HCT116 (cell line): ENCODE data around the gene HS6ST3.
"Not testable (repeated sequence)": the region's sequence is repeated elsewhere in the genome, so short reads cannot be mapped to it uniquely, and the experiment has no call there.

Experiments used
- POLR2A ChIP-seq: IDR thresholded peaks from 2 replicates; pipeline ENCODE4 v1.7.0; 2011; ENCODE audit warnings: borderline replicate concordance; ENCODE audit not compliant: insufficient read depth, insufficient read length; ENCODE audit errors: extremely low read depth
- POLR2AphosphoS5 ChIP-seq: IDR thresholded peaks from 2 replicates; pipeline ENCODE4 v1.6.1; 2011; ENCODE audit warnings: mild to moderate bottlenecking, low read depth, low read length, moderate library complexity
- RAD21 ChIP-seq: IDR thresholded peaks from 2 replicates; pipeline ENCODE4 v1.6.1; 2012; ENCODE audit warnings: low read depth, mild to moderate bottlenecking
- ZFX ChIP-seq: fragments of 450-650 bp; IDR thresholded peaks from 2 replicates; pipeline ENCODE4 v1.6.1; 2017
- TF ChIP-seq, protein P1 (sequence below), 3 experiments: fragments of 200-600 bp in 1 of 3; sonication (generic) in 1 of 3; IDR thresholded peaks in 2 of 3; conservative IDR thresholded peaks in 1 of 3; 2 replicates each; pipeline ENCODE4 v1.5.1; 2012 to 2017; ENCODE audit warnings: low read depth in 2 of 3, low read length in 2 of 3, antibody characterized with exemption in 1 of 3, borderline replicate concordance in 1 of 3, control low read depth in 1 of 3, mild to moderate bottlenecking in 1 of 3, mixed read lengths in 1 of 3, mixed run types in 1 of 3, moderate library complexity in 1 of 3; ENCODE audit not compliant: insufficient read depth in 1 of 3

DNA sequence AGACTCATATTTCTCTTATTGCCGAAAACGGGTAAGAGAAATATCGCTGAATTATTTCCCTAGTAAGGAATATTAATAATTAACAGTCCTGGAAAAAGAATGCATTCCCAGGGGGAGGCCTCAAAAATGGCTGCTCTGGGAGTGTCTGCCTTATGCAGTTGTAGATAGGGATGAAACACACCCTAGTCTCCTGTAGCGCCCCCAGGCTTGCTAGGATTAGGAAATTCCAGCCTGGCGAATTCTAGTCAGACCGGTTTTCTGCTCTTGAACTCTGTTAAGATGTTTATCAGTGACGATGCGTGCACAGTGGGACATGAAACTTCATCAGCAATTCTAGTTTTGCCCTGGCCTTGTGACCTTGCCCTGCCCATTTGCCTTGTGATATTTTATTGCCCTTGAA, 18.2 kb downstream of the HS6ST3 start:
- TF ChIP-seq, protein P1, sequence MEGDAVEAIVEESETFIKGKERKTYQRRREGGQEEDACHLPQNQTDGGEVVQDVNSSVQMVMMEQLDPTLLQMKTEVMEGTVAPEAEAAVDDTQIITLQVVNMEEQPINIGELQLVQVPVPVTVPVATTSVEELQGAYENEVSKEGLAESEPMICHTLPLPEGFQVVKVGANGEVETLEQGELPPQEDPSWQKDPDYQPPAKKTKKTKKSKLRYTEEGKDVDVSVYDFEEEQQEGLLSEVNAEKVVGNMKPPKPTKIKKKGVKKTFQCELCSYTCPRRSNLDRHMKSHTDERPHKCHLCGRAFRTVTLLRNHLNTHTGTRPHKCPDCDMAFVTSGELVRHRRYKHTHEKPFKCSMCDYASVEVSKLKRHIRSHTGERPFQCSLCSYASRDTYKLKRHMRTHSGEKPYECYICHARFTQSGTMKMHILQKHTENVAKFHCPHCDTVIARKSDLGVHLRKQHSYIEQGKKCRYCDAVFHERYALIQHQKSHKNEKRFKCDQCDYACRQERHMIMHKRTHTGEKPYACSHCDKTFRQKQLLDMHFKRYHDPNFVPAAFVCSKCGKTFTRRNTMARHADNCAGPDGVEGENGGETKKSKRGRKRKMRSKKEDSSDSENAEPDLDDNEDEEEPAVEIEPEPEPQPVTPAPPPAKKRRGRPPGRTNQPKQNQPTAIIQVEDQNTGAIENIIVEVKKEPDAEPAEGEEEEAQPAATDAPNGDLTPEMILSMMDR (IDR thresholded peaks at IDR 0.05 in 2 of 3, conservative IDR thresholded peaks at IDR 0.05 in 1 of 3; ENCODE audit: borderline replicate concordance in 1 of 3, insufficient read depth in 1 of 3, low read depth in 2 of 3, low read length in 2 of 3), result not testable (repeated sequence)
- not testable (repeated sequence) for TF ChIP-seq ZFX, RAD21, POLR2AphosphoS5, POLR2A
